HG02642 (cell line): ENCODE measurements around the gene EBLN2.
"Not testable (repeated sequence)": the region's sequence is repeated elsewhere in the genome, so short reads cannot be mapped to it uniquely, and the experiment has no call there.

Experiments
- ATAC-seq: cut with Tn5 transposase; IDR thresholded peaks from one replicate; pipeline ENCODE4 v1.9.1; 2021; ENCODE audit warnings: mild to moderate bottlenecking; ENCODE audit not compliant: unreplicated experiment, poor library complexity

The EBLN2 gene

DNA sequence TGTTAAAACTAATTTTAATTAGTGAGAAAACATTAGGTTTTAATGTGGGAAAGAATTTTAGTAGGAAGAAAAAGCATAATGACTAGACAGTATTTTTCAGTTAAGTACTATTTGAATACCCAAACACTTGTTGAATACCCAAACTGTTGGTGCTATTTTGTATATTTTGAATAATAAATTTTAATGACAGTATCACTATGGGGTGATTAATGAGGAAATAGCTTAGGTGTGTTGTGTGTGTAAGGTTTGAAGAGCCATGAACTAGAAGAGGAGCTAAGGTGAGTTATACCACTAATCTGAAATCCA, 4.7 kb upstream of the EBLN2 start:
- ATAC-seq, result no peak

DNA sequence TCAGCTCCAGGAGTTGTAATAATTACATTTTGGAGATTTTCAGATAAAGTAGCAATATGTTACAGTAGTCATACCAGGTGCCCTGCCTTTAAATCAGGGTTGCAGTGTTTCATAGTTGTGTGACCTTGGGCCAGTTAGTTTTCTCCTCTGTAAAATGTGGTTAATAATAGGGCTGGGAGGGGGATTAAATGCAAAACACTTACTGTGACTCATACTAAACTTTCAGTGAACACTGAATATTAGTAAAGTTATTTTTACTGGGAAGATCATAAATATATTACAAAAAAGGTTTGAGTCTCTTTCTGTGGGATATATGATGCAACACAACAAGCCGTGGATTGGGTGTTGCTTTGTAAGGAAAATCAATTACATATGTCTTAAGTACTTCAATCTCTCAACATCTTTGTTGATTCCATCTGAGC, 1.1 kb upstream of the EBLN2 start:
- no peak for ATAC-seq

DNA sequence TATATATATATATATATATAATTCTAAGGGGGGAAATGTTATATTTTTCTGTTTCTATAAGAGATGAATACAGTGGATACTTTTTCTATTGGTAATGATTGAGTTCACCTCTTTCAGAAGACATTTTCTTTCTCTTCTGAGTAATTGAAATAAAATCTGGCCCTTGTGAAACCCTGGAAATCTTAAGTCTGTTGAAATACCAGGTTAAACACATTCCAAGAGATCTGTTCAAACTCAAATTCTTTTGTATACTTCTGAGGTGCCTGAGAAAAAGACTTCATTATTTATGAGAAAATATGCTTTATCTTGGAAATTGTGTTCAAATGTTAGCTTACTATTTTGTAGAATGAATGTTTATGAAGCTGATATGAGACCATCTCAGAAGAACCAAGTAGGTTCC, 4.8 kb downstream of the EBLN2 start:
- not testable (repeated sequence) for ATAC-seq

DNA sequence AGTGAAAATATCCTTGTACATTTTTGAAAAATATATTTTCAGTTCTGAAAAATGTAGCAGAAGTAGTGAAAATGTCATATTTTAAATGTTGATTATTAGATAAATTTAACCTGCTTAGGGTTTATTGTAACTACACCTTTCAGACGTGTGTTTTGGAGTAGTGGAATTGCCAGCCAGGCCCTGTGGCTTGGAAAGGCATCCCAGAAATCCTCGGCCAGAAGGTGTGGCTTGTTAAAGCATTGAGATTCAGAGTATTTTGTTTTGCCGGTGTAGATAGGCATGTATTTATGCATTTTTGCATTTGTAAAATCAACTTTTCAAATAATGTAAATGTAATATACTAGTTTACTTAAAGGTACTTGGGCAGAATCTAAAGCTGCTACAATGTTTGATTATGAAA, 7.0 kb downstream of the EBLN2 start:
- no peak for ATAC-seq

- ATAC-seq, result no peak
Measured at GRCh38 chr3:73069187-73069586, 7.7 kb downstream of the EBLN2 start.

- no peak for ATAC-seq
Measured at GRCh38 chr3:73069775-73070444, 8.5 kb downstream of the EBLN2 start.

DNA sequence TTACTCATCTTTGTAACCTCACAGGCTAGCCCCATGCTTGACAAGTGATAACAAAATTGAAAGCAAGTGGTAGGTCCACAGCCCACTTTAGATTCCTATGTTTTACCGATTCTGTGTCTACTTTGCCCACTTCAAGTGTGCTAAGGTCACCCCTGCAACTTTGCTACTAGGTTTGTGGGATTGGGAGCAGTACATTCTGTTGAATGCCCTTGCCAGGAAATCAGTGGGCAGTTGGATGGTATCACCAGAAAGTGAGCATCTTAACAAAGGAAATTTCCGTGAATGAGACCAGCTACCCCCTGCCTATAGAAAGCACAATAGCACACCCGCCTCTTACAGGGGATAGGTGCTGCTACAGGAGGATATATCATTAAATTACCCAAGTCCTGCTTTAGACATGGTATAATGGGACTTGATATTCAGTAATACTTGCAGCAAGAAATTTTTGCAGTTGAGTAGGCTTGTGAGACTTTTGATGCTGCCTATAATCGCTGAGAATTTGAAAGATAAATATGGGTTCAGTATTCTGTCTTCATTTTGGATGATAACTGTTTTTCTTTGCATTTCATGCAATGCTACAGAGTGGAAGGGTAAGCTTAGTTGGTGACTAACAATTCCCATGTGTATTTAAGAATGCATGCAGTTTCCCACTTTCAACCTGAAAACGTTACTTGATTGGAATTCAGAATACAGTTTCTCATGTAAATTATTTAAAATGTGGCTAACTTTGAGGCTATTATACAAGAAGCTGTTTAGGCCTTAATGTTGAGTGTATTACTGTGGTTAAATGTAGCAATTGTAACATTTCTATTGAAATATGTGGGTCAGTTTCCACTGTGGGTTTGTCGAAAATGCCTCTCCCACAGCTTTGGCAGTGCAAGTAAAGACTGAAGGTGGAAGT, 9.5 kb downstream of the EBLN2 start:
- ATAC-seq, result no peak

- ATAC-seq, result no peak
Measured at GRCh38 chr3:73071952-73072351, 10.5 kb downstream of the EBLN2 start.

- ATAC-seq, result no peak
Measured at GRCh38 chr3:73072634-73073033, 11.2 kb downstream of the EBLN2 start.

- no peak for ATAC-seq
Measured at GRCh38 chr3:73073091-73073707, 11.7 kb downstream of the EBLN2 start.

DNA sequence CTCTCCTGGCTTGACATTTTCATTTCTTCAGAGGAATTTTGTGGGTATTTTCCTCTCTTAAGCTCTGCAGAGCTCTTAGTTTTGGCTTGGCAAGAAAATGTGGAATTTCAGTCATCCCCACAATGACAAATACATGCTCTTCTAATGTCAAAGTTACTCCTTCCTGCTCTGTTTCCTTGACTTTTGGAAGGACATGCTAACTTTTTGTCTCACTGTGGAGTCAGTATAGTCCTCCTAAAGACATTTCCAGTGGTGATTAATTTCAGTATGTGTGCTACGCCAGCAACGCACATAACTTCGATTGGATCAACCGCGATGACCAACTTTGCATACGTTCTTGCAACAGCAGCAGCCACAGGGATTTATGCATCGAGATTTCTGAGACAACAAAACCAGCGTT, 13.3 kb downstream of the EBLN2 start:
- ATAC-seq, result no peak

DNA sequence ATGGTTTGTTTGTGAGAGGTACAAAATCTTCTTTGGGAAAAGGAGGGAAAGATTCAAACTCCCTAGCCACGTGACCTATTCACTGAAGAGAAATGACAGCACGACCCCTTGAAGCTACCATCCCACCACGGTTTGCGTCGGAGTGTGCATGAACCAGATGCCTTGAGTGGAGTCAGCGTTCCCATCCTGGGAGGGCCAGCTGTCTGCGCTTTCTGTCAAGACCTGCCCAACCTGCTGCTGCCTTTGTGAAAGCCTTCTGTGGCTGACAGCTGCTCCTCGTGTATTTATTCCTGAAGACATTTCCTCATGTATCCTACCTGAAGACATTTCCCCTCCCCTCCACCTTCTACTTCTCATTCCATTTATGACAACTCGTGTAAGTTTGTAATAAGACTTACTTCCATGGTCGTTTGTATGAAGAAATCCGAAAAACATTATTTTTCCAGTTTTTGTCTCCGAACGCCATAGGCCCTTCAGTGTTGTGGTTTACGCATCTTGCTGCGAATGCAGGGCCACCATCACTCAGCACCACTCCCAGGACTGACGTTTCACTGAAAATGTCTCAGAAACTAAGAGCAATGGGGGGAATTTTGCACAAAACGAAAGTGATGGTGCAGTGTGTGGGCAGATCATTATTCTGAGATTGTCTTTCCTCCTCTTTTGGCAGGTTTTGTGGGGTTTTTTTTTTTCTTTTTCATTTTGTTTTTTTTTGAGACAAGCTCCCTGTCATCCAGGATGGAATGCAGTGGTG, 18.9 kb downstream of the EBLN2 start:
- no peak for ATAC-seq

DNA sequence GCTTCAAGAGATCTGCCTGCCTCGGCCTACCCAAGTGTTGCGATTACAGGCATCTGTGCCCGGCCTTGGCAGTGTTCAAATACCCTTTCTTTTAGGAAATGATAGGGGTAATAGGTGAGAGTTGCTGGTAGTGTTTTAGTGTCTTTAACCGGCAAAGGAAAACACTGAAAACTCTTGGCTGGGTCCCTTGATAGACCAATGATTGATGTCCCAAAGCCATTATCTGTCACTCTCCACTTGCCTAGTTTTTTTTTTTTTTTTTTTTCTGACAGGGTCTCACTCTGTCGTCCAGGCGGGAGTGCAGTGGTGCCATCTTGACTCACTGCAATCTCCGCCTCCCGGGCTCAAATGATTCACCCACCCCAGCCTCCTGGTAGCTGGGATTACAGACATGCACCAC, 19.7 kb downstream of the EBLN2 start:
- ATAC-seq, result no peak

DNA sequence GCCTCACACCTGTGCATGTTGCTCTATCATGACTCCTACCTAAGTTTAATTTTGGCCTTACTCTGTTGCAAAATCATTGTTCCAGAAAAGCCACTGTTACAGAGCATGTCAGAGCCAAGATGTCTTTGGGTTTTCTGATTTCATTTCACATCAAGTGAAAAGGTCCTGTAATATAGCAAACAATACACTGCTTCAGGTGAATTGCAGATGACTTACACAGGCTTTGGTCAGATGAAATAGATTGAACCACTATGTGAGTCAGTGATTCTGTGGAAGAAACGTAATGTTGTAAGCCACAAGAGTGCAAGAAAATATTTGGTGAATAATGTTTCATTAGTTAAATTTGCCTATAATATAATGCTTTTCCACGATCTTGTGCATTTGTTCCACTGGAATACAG, 22.7 kb downstream of the EBLN2 start:
- ATAC-seq, result no peak

GRCh38 chr3:73086071-73086494, 24.6 kb downstream of the EBLN2 start:
- no peak for ATAC-seq

DNA sequence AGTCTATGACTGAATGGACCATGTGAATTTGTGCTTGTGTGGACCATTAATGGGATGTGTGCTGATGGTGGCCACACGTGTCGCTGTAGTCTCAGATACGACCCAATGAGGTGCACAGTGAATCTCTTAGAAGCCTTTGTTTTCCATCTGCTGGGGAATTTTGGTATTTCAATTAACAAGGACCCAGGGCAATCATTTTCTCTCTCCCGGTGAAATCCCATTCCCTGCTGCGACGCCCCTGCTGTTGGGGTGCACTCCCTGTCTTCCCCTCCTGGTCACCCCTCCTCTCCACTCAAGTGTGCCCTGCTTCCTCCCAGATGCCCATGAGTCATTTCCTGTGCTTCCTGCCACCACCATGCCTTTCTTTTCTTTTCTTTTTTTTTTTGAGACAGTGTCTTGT, 32.7 kb downstream of the EBLN2 start:
- no peak for ATAC-seq

DNA sequence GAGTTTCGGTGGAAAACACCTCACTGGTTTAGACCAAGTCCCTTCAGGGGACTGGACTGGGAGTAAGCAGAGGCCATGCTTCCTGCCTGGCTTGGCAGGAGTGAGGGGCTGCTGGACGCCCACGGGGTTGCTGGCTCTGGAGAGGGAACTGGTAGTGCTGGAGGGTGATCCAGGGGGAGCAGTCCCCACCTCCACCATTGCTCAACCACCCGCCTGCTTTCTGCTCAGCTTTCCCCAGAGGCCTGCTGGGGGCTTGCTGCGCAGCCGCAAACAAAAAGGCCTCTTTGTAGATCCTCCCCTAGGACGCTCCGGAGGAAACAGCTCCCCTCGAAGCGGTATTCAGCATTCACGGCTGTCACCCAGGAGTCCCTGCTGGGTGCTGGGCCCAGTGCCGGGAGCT, 33.5 kb downstream of the EBLN2 start:
- no peak for ATAC-seq

DNA sequence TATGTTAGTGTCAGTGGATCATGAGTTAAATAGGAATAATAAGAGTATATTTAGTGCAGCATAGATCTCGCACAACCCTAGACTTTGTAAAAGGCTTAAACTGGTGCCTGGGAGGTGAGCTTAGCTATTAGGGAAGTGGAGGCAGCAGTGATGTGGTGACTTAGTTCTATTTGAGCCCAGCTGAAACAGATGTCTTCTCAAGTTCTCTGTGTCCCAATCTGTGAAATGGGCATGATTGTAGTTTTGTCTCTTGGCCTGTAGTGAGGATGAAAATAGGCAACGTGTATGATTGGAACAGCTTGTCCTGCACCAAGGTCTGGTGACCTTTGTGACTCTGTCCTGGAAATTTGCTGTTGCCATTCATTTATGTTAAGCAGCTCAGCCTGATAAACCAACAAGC, 34.7 kb downstream of the EBLN2 start:
- no peak for ATAC-seq

GRCh38 chr3:73098026-73098425, 36.6 kb downstream of the EBLN2 start:
- no peak for ATAC-seq

DNA sequence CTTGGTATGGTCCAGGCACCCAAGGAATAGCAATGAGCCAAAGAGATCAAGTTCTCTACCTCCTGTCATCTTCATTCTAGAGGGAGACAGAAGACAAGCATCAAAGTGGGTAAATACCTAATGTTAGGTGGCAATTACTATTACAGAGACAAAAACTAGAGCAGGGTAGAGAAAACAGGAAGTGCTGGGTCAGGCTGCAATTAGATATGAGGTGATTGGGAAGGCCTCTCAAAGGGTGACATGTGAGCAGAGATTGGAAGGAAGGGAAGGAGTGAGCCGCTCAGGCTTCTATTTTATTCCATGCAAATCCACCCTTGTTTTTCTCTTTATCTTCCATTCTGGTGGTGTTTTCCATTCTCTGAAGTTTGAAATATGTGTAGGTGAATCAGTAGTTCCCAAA, 37.4 kb downstream of the EBLN2 start:
- ATAC-seq, result no peak
